Activated CD4-positive, alpha-beta T cell treated with anti-CD3 and anti-CD28 coated beads for 36 hours (primary cell): ENCODE data around the gene LUZP1. TPM values are rescaled to one million over a fixed set of nuclear protein-coding genes. Genes with fewer than 3 reads are reported as not detected.
A peak's percentile ranks its signal among the peaks of the same experiment; 100 is the strongest.

Source experiments
- ATAC-seq: fragments of 200-7000 bp; cut with Tn5 transposase; one replicate; pipeline ENCODE4 v1.10.0; 2021; ENCODE audit warnings: mild to moderate bottlenecking, moderate library complexity
- CTCF ChIA-PET: fragments of 350-600 bp; sonication (Branson Sonifier 250); formaldehyde crosslinking; loops from one replicate; lab custom pipeline; 2021; ENCODE audit warnings: antibody characterized with exemption; lab: Charles Lee
- POLR2A ChIA-PET: fragments of 350-600 bp; sonication (Branson Sonifier 250); formaldehyde crosslinking; loops from one replicate; lab custom pipeline; 2021; ENCODE audit warnings: antibody characterized with exemption, inconsistent platforms; lab: Charles Lee
- DNase-seq: peaks from one replicate; pipeline ENCODE4 v3.0.0-alpha.2; 2020
- H3K27ac Mint-ChIP-seq: one replicate; pipeline ENCODE4 v1.8.0; 2021; ENCODE audit warnings: mixed read lengths
- H3K27me3 Mint-ChIP-seq: one replicate; pipeline ENCODE4 v1.8.0; 2021; ENCODE audit warnings: mixed read lengths
- H3K36me3 Mint-ChIP-seq: one replicate; pipeline ENCODE4 v1.8.0; 2021; ENCODE audit warnings: low read depth, mixed read lengths
- H3K4me1 Mint-ChIP-seq: one replicate; pipeline ENCODE4 v1.8.0; 2021; ENCODE audit warnings: mixed read lengths
- H3K4me3 Mint-ChIP-seq: one replicate; pipeline ENCODE4 v1.8.0; 2021; ENCODE audit warnings: mild to moderate bottlenecking, moderate library complexity, mixed read lengths
- H3K9me3 Mint-ChIP-seq: one replicate; pipeline ENCODE4 v1.8.0; 2021; ENCODE audit warnings: low read depth, mixed read lengths
- intact Hi-C, 2 experiments: fragments of 100-400 bp; cut with DNase I in 1 of 2; cut with micrococcal nuclease in 1 of 2; formaldehyde crosslinking; loops; one replicate each; pipeline versions ENCODE4 v1.14.2 to v1.15.1; 2022 to 2024; cut with DNase I, micrococcal nuclease
- total RNA-seq, 2 experiments: library from RNA; stranded (reverse); gene quantifications; one replicate each; pipeline ENCODE4 v1.2.3, GENCODE V29; 2021

LUZP1 gene
- total RNA-seq, 2 experiments from 2014 or later, result 13.2 to 13.6 TPM

DNA sequence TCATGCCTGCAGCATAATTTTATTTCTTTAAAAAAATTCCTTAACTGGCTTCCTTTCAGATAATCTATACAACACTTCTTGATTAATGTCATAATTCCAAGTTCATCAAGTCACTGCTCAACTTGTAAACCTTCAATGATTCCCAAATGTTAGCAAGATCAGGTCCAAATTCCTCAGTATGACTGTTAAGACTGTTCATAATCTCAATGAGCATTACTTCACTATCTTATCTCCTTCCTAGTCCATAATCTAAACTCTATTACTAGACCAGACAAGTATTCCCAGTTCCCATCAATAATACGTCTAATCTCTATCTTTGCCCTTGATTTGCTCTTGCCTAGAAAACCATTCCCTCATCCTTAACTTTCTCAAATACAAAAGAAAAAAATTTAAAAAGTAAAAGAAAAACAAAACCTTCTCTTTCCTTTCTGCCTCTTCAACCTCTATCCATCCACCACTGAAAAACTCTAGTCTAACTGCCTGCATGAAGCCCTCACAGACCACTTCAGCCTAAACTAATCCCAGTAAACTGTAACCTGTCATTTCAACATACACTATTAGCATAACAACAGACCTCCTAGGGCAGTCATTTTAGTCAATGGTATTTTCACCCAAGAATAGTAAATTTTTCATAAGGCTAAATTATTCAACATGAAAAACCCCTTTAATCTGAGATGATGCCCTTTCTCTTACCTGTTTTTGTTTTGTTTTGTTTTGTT is 15.5 kb downstream of the LUZP1 start:
- DNase-seq, result no peak
- Mint-ChIP-seq H3K36me3 (no peaks in the 10 kb centered on the region), H3K4me3 (no peak overlapping the region), H3K4me1 (peaks cover 14% of the 10 kb centered on the region), H3K27me3 (no peaks in the 10 kb centered on the region), H3K27ac (no peak overlapping the region), H3K9me3 (no peaks in the 10 kb centered on the region)
- ChIA-PET POLR2A (no interaction called here), CTCF (no interaction called here)
- ATAC-seq, result no peak
- intact Hi-C loops, result no loop called here

DNA sequence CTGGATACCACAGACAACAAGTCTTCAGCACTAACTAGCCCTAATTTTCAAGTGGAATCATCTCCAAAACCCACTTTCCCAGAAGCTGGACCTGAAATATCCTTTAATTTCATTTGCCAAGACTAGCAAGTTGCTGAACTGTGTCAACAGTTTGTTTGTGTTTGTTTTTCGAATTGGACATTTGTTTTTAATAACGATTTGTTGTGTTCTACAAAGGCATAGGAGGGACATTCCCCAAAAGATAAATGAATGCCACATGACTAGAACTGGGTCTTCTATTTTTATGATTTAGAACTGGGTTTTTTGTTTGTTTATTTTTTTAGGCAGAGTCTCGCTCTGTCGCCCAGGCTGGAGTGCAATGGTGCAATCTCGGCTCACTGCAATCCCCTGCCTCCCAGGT is 17.9 kb downstream of the LUZP1 start:
- H3K27ac Mint-ChIP-seq, result no peak overlapping the region
- H3K4me1 Mint-ChIP-seq, result peaks cover 20% of the 10 kb centered on the region
- H3K36me3 Mint-ChIP-seq, result no peaks in the 10 kb centered on the region
- H3K4me3 Mint-ChIP-seq, result no peak overlapping the region
- DNase-seq (no peak), ATAC-seq (no peak)
- intact Hi-C loops, result no loop called here
- H3K27me3 Mint-ChIP-seq, result no peaks in the 10 kb centered on the region
- no peaks in the 10 kb centered on the region for H3K9me3 Mint-ChIP-seq
- CTCF ChIA-PET, result interaction anchor here (0.6 to 1.8 kb wide), 3 partner anchors 10 to 303 kb away, joined by 3 to 6 read pairs (median 3); no protein-coding TSS in a partner anchor
- POLR2A ChIA-PET, result no interaction called here

DNA sequence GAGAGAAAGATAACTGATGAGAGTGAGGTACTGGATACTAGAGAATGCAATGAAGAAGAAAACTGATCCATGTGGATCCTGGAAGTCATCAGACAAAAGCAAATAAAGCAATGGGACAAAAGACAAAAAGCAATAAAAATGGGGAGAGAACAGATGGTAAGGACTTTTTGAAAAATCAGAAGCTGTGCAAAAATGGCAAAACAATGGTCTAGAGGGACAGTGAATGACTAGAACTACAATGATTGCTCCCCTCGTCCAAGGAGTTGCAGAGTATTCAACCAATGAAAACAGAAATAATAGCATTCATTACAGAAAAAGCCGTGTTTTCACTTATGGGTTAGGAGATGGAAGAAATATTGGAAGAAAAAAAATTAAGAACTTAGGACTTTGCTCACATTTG is 18.5 kb downstream of the LUZP1 start:
- ATAC-seq (no peak), DNase-seq (no peak)
- CTCF ChIA-PET, result interaction anchor here (1.0 kb wide), 1 partner anchor 30 kb away, joined by 4 read pairs; no protein-coding TSS in a partner anchor
- H3K9me3 Mint-ChIP-seq, result no peaks in the 10 kb centered on the region
- no peaks in the 10 kb centered on the region for H3K36me3 Mint-ChIP-seq
- intact Hi-C loops, result no loop called here
- H3K4me1 Mint-ChIP-seq, result peaks cover 20% of the 10 kb centered on the region
- peak overlapping the region; percentile 8 for H3K27ac Mint-ChIP-seq
- POLR2A ChIA-PET, result no interaction called here
- H3K4me3 Mint-ChIP-seq, result no peak overlapping the region
- H3K27me3 Mint-ChIP-seq, result no peaks in the 10 kb centered on the region

DNA sequence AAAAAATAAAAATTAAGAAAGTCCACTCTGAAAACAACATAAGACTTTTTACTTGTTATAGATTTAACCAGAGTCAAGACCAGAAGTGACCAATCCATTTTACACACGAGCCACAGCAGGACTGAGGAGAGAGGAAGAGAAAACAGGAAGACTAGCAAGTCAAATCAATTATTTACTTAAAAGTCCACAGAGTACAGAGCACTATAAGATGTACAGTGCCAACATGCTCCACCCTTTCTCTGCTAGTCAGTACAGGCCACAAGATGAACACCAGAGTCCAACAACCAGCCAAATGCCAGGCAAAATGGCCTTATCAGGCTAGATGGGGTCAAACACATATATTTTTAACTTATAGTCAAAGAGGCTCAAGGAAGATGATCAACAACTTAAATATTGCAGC is 19.5 kb downstream of the LUZP1 start:
- no peak for DNase-seq
- CTCF ChIA-PET, result interaction anchor here (0.6 to 1.8 kb wide), 3 partner anchors 9 to 35 kb away, joined by 3 to 9 read pairs (median 3); no protein-coding TSS in a partner anchor
- Mint-ChIP-seq H3K27ac (no peak overlapping the region), H3K27me3 (no peaks in the 10 kb centered on the region), H3K36me3 (no peaks in the 10 kb centered on the region), H3K9me3 (no peaks in the 10 kb centered on the region), H3K4me3 (no peak overlapping the region), H3K4me1 (peaks cover 20% of the 10 kb centered on the region)
- ATAC-seq, result no peak
- intact Hi-C loops, result loop anchor here (5.0 kb wide), 2 partner anchors 37 to 47 kb away; no protein-coding TSS in a partner anchor
- POLR2A ChIA-PET, result no interaction called here

DNA sequence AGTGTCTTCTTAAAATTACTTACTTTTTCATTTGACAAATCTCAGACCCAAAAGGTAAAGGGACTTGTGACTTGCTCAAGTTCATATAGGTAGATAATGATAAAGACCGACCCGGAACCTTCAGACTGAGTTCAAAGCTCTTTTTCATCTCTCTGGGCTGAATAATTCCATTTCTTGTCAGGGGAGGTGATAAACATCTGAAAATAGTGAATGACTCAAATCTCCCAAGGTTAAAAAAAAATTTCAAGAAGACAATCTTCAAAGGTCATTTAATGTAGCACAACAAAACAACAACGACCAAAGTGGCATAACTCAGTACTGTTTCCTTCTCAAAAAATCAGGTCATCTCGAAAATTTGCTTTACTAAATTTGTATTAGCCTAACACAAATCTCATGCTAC is 20.6 kb downstream of the LUZP1 start:
- ChIA-PET POLR2A (interaction anchor here (0.6 to 1.0 kb wide), 4 partner anchors 36 to 152 kb away, joined by 3 to 6 read pairs (median 4); no protein-coding TSS in a partner anchor), CTCF (interaction anchor here (0.6 to 1.8 kb wide), 8 partner anchors 24 to 1491 kb away, joined by 3 to 10 read pairs (median 4); no protein-coding TSS in a partner anchor)
- peaks cover 20% of the 10 kb centered on the region for H3K4me1 Mint-ChIP-seq
- no peaks in the 10 kb centered on the region for H3K9me3 Mint-ChIP-seq
- no peak for DNase-seq
- H3K27me3 Mint-ChIP-seq, result no peaks in the 10 kb centered on the region
- intact Hi-C loops, result loop anchor here (1.0 to 5.0 kb wide), 3 partner anchors 20 to 46 kb away; partner anchors contain the start of gene LUZP1 (in 1 of the 2)
- no peak overlapping the region for H3K4me3 Mint-ChIP-seq
- peak; percentile 96 for ATAC-seq
- H3K36me3 Mint-ChIP-seq, result no peaks in the 10 kb centered on the region
- H3K27ac Mint-ChIP-seq, result peak overlapping the region; percentile 65

DNA sequence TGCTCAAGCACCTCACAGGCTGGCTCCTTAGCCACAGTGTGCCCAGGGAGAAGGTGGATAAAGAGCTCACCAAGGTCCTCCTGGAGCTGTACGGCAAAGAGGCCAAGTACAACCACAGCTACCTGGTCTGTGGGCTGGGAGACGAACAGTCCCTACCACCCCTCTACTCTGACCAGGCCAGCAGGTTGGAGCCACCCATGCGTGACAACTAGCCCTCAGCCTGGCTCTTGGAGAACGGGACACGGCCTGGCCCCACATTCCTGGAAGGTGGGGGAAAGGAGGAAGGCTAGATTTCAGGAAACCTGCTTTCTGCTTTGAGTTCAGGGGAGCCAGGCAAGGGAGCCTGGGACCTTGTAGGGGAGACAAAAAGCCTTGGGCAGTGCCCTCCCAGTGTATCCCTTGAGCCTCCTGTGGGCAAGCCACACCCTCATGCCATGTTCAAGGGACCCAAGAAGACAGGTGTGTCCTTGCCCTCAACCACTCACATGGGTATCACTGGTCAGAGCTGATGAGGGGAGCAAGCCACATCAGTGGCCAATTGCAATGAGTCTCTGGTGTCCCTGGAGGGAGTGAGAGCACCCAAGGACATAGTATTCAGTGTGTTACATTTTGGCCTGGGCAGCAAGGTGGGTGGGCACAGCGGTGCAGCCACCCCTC is 27.6 kb downstream of the LUZP1 start:
- intact Hi-C loops, result no loop called here
- POLR2A ChIA-PET, result interaction anchor here (0.6 kb wide), 1 partner anchor 192 kb away, joined by 5 read pairs; no protein-coding TSS in a partner anchor
- Mint-ChIP-seq H3K4me3 (no peak overlapping the region), H3K27me3 (no peaks in the 10 kb centered on the region), H3K27ac (peak overlapping the region; percentile 38), H3K9me3 (no peaks in the 10 kb centered on the region), H3K36me3 (no peaks in the 10 kb centered on the region), H3K4me1 (peaks cover 4% of the 10 kb centered on the region)
- ATAC-seq, result no peak
- CTCF ChIA-PET, result interaction anchor here (0.6 to 1.9 kb wide), 4 partner anchors 9 to 42 kb away, joined by 3 to 11 read pairs (median 4); no protein-coding TSS in a partner anchor
- DNase-seq, result no peak

DNA sequence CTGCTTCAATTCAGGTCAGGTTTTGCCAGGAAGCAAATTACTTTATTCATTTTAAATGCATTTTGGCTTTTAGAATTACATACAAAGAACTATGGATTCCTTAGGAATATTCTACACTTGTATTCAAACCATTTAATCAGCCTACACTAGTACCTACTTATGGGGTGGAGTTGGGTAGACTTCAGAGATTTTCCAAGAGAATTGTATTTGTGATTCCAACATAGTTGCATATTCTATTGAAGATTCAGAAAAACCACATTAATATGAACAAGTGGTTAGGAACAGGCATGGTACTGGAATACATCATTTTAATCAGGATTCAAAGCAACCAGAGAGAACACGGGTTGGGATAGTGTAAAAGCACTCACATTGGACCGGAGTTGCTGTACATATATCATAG is 33.4 kb downstream of the LUZP1 start:
- no peak overlapping the region for H3K4me3 Mint-ChIP-seq
- H3K27me3 Mint-ChIP-seq, result no peaks in the 10 kb centered on the region
- ChIA-PET POLR2A (no interaction called here), CTCF (interaction anchor here (0.9 to 2.0 kb wide), 3 partner anchors 25 to 49 kb away, joined by 4 to 6 read pairs (median 5); no protein-coding TSS in a partner anchor)
- H3K36me3 Mint-ChIP-seq, result no peaks in the 10 kb centered on the region
- DNase-seq (no peak), ATAC-seq (no peak)
- no peak overlapping the region for H3K27ac Mint-ChIP-seq
- intact Hi-C loops, result no loop called here
- H3K4me1 Mint-ChIP-seq, result peaks cover 9% of the 10 kb centered on the region
- H3K9me3 Mint-ChIP-seq, result no peaks in the 10 kb centered on the region

DNA sequence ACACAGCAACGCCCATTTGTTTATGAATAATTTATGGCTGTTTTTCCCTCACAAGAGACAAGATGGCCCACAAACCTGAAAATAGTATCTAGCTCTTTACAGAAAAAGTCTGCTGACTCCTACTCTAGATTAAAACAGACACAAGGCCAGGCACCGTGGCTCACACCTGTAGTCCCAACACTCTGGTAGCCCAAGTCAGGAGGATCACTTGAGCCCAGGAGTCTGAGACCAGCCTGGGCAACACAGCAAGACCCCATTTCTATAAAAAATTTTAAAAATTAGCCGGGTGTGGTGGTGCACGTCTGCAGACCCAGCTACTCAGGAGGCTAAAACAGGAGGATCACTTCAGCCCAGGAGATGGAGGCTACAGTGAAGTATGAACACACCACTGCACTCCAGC is 34.6 kb downstream of the LUZP1 start:
- Mint-ChIP-seq H3K4me3 (no peak overlapping the region), H3K27ac (no peak overlapping the region), H3K9me3 (no peaks in the 10 kb centered on the region), H3K27me3 (no peaks in the 10 kb centered on the region), H3K4me1 (peaks cover 7% of the 10 kb centered on the region), H3K36me3 (no peaks in the 10 kb centered on the region)
- CTCF ChIA-PET, result interaction anchor here (1.4 kb wide), 1 partner anchor 35 kb away, joined by 4 read pairs; no protein-coding TSS in a partner anchor
- POLR2A ChIA-PET, result no interaction called here
- ATAC-seq (no peak), DNase-seq (no peak)
- intact Hi-C loops, result no loop called here

DNA sequence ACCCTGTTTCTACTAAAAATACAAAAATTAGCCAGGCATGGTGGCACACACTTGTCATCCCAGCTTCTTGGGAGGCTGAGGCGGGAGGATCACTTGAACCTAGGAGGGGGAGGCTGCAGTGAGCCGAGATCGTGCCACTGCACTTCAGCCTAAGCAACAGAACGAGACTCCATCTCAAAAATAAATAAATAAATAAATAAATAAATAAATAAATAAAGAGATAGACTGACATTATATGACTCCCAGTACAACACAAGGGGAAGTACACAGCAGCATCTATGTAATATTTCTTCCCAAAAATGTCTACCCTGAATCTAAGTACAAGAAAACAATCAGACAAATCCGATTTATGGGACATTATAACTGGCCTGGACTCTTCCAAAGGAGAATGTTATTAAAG is 35.1 kb downstream of the LUZP1 start:
- ChIA-PET POLR2A (no interaction called here), CTCF (interaction anchor here (1.1 to 1.6 kb wide), 3 partner anchors 22 to 51 kb away, joined by 3 to 4 read pairs (median 4); no protein-coding TSS in a partner anchor)
- no peak for DNase-seq
- intact Hi-C loops, result no loop called here
- ATAC-seq, result no peak
- Mint-ChIP-seq H3K27me3 (no peaks in the 10 kb centered on the region), H3K36me3 (no peaks in the 10 kb centered on the region), H3K4me1 (peaks cover 6% of the 10 kb centered on the region), H3K4me3 (no peak overlapping the region), H3K27ac (no peak overlapping the region), H3K9me3 (no peaks in the 10 kb centered on the region)

DNA sequence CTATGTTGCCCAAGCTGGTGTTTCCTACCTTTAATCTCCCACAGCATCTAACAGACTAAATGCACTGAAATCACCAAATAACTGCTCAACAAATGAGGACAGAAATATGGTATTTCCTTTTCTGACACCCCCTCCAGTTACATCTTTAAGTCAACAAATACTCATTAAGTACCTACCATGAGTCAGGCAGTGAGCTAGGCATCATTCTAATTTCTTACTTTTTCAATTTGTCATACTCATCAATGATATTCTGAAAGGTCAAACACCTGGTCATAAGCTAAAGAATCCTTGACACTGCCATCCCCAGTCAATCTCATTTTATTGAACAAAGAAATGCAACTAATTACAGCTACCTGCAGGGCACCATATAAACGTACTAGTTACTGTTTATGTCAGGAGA is 36.6 kb downstream of the LUZP1 start:
- no peaks in the 10 kb centered on the region for H3K27me3 Mint-ChIP-seq
- no peaks in the 10 kb centered on the region for H3K9me3 Mint-ChIP-seq
- ChIA-PET POLR2A (interaction anchor here (0.7 to 1.3 kb wide), 2 partner anchors 11 to 47 kb away, joined by 4 to 5 read pairs; no protein-coding TSS in a partner anchor), CTCF (interaction anchor here (0.6 to 1.6 kb wide), 9 partner anchors 8 to 854 kb away, joined by 3 to 5 read pairs (median 4); no protein-coding TSS in a partner anchor)
- ATAC-seq, result peak; percentile 71
- peaks cover 6% of the 10 kb centered on the region for H3K4me1 Mint-ChIP-seq
- no peaks in the 10 kb centered on the region for H3K36me3 Mint-ChIP-seq
- intact Hi-C loops, result no loop called here
- H3K4me3 Mint-ChIP-seq, result no peak overlapping the region
- H3K27ac Mint-ChIP-seq, result no peak overlapping the region
- DNase-seq, result no peak

DNA sequence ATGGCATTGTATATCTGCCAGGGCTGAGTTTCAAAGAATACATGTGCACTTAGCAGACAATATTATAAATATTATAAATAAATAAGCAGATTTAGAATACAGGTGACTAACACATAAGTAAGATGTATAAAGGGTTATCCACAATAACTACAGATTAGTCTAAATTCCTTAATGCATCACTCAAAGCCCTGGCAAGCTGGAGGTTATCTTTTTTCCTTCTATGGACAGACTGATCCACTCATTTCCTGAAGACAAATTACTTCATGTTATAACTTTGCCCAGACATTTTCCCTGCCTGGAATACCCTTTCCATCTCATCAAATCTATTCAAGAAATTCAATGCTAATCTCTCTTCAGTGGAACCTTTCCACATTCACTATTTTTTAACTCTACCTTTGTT is 38.8 kb downstream of the LUZP1 start:
- DNase-seq, result no peak
- H3K4me3 Mint-ChIP-seq, result no peak overlapping the region
- H3K27ac Mint-ChIP-seq, result no peak overlapping the region
- intact Hi-C loops, result no loop called here
- POLR2A ChIA-PET, result no interaction called here
- ATAC-seq, result no peak
- H3K27me3 Mint-ChIP-seq, result no peaks in the 10 kb centered on the region
- CTCF ChIA-PET, result no interaction called here
- H3K36me3 Mint-ChIP-seq, result no peaks in the 10 kb centered on the region
- no peaks in the 10 kb centered on the region for H3K9me3 Mint-ChIP-seq
- H3K4me1 Mint-ChIP-seq, result peaks cover 20% of the 10 kb centered on the region
